H1 (cell line): ENCODE data around the gene OMP. TPM values are rescaled to one million over a fixed set of nuclear protein-coding genes. Genes with fewer than 3 reads are reported as not detected.

Experiments
- CTCF ChIA-PET: fragments of 300-600 bp; sonication (Branson Sonifier 250); formaldehyde crosslinking; loops from one replicate; lab custom pipeline; 2021; ENCODE audit not compliant: partially characterized antibody; lab: Charles Lee
- POLR2A ChIA-PET: fragments of 300-600 bp; sonication (Branson Sonifier 250); formaldehyde crosslinking; loops from one replicate; lab custom pipeline; 2021; ENCODE audit warnings: inconsistent platforms; ENCODE audit not compliant: partially characterized antibody; lab: Charles Lee
- DNase-seq, 2 experiments: peaks; one replicate each; pipeline versions ENCODE4 v3.0.0 to v3.0.0-alpha.2; 2010 to 2022; ENCODE audit warnings: low spot score in 2 of 2, low read depth in 1 of 2, mixed read lengths in 1 of 2
- FAIRE-seq: peaks from 2 replicates; lab custom pipeline; 2011; peaks lifted over from hg19 to GRCh38; lab: Jason Lieb, UNC
- H2AFZ ChIP-seq: 2 replicates; pipeline ENCODE4 v1.8.1; 2012; ENCODE audit warnings: low read length, inconsistent platforms
- H2AK5ac ChIP-seq: 2 replicates; pipeline ENCODE4 v1.6.1; 2013; ENCODE audit warnings: low read depth, low read length
- H2BK120ac ChIP-seq: replicated peaks from 2 replicates; pipeline ENCODE3; 2013; ENCODE audit warnings: low read depth, low read length, inconsistent platforms
- H2BK12ac ChIP-seq: 2 replicates; pipeline ENCODE4 v1.6.1; 2013; ENCODE audit warnings: low read depth, low read length
- H2BK15ac ChIP-seq: 2 replicates; pipeline ENCODE4 v1.6.1; 2013; ENCODE audit warnings: low read length
- H2BK20ac ChIP-seq: 2 replicates; pipeline ENCODE4 v1.6.1; 2013; ENCODE audit warnings: low read length
- H2BK5ac ChIP-seq: 2 replicates; pipeline ENCODE4 v1.6.1; 2013; ENCODE audit warnings: low read depth, low read length
- H3K14ac ChIP-seq: 2 replicates; pipeline ENCODE4 v1.6.1; 2013; ENCODE audit warnings: inconsistent platforms; ENCODE audit not compliant: insufficient read length
- H3K18ac ChIP-seq: 2 replicates; pipeline ENCODE4 v1.6.1; 2013; ENCODE audit warnings: low read length; ENCODE audit errors: extremely low read depth
- H3K23ac ChIP-seq: 2 replicates; pipeline ENCODE4 v1.6.1; 2013; ENCODE audit warnings: inconsistent platforms; ENCODE audit not compliant: insufficient read length
- H3K23me2 ChIP-seq: 2 replicates; pipeline ENCODE4 v1.6.1; 2013; ENCODE audit warnings: low read depth, low read length
- H3K27ac ChIP-seq: 2 replicates; pipeline ENCODE4 v1.6.1; 2011; ENCODE audit warnings: low read depth, low read length, inconsistent platforms
- H3K27me3 ChIP-seq, 4 experiments: replicated peaks in 1 of 4; 1 replicate in 1 of 4; 2 replicates in 3 of 4; pipeline versions ENCODE4 v1.6.1 to v1.8.1; 2011 to 2013; ENCODE audit warnings: low read length in 3 of 4, mild to moderate bottlenecking in 3 of 4, inconsistent platforms in 2 of 4, mixed read lengths in 2 of 4, moderate library complexity in 1 of 4; ENCODE audit not compliant: control insufficient read depth in 3 of 4, insufficient read depth in 3 of 4; ENCODE audit errors: extremely low read depth in 1 of 4
- H3K36me3 ChIP-seq, 4 experiments: 2 replicates each; pipeline versions ENCODE4 v1.6.1 to v1.8.1; 2011 to 2013; ENCODE audit warnings: mild to moderate bottlenecking in 4 of 4, low read length in 3 of 4, moderate library complexity in 2 of 4, control low read depth in 1 of 4, inconsistent platforms in 1 of 4; ENCODE audit not compliant: insufficient read depth in 4 of 4, control insufficient read depth in 2 of 4
- H3K4ac ChIP-seq: replicated peaks from 2 replicates; pipeline ENCODE3; 2013; ENCODE audit warnings: low read length, low read depth, mixed read lengths, inconsistent platforms; ENCODE audit not compliant: insufficient read length
- H3K4me1 ChIP-seq, 4 experiments: replicated peaks in 1 of 4; 1 replicate in 1 of 4; 2 replicates in 3 of 4; pipeline versions ENCODE4 v1.6.1 to v1.8.1; 2011 to 2013; ENCODE audit warnings: low read length in 3 of 4, inconsistent platforms in 2 of 4, mixed read lengths in 1 of 4; ENCODE audit not compliant: insufficient read depth in 4 of 4, control insufficient read depth in 3 of 4
- H3K4me2 ChIP-seq, 2 experiments: 2 replicates each; pipeline versions ENCODE4 v1.6.1 to v1.8.1; 2011 to 2013; ENCODE audit warnings: low read depth in 2 of 2, low read length in 2 of 2, control low read depth in 1 of 2, inconsistent platforms in 1 of 2, mild to moderate bottlenecking in 1 of 2; ENCODE audit not compliant: insufficient read depth in 1 of 2
- H3K4me3 ChIP-seq, 4 experiments: fragments of 200-600, 300-600 bp in 1 of 4; sonication (generic), shearing (Covaris generic), sonication (Bioruptor Twin) in 1 of 4; 2 replicates each; pipeline versions ENCODE4 v1.5.1 to v1.8.1; 2011 to 2016; ENCODE audit warnings: low read length in 4 of 4, low read depth in 3 of 4, control low read depth in 2 of 4, inconsistent platforms in 2 of 4, mild to moderate bottlenecking in 2 of 4, mixed read lengths in 1 of 4, moderate library complexity in 1 of 4; ENCODE audit not compliant: insufficient read depth in 2 of 4; ENCODE audit errors: extremely low read depth in 1 of 4
- H3K56ac ChIP-seq: replicated peaks from 2 replicates; pipeline ENCODE3; 2013; ENCODE audit warnings: low read depth, mild to moderate bottlenecking, mixed read lengths, low read length, inconsistent platforms; ENCODE audit not compliant: insufficient read length
- H3K79me1 ChIP-seq: 2 replicates; pipeline ENCODE4 v1.6.1; 2013; ENCODE audit warnings: low read depth, low read length, control low read depth
- H3K79me2 ChIP-seq, 2 experiments: 2 replicates each; pipeline versions ENCODE4 v1.6.1 to v1.8.1; 2012 to 2013; ENCODE audit warnings: low read length in 2 of 2, mild to moderate bottlenecking in 2 of 2, inconsistent platforms in 1 of 2; ENCODE audit not compliant: insufficient read depth in 2 of 2, control insufficient read depth in 1 of 2
- H3K9ac ChIP-seq, 4 experiments: replicated peaks in 1 of 4; 1 replicate in 1 of 4; 2 replicates in 3 of 4; pipeline versions ENCODE4 v1.6.1 to v1.8.1; 2011 to 2013; ENCODE audit warnings: low read depth in 3 of 4, low read length in 3 of 4, control low read depth in 2 of 4, mild to moderate bottlenecking in 2 of 4, moderate library complexity in 2 of 4, inconsistent platforms in 1 of 4; ENCODE audit errors: extremely low read depth in 1 of 4
- H3K9me3 ChIP-seq, 2 experiments: 2 replicates each; pipeline versions ENCODE4 v1.6.1 to v1.8.1; 2012 to 2013; ENCODE audit warnings: mild to moderate bottlenecking in 2 of 2, moderate library complexity in 2 of 2, control low read depth in 1 of 2, inconsistent platforms in 1 of 2, low read depth in 1 of 2, low read length in 1 of 2, mixed read lengths in 1 of 2; ENCODE audit not compliant: insufficient read depth in 2 of 2
- H4K20me1 ChIP-seq, 2 experiments: replicated peaks in 1 of 2; 2 replicates each; pipeline versions ENCODE3 to v1.8.1; 2011 to 2013; ENCODE audit warnings: inconsistent platforms in 2 of 2, low read length in 2 of 2, mild to moderate bottlenecking in 1 of 2; ENCODE audit not compliant: insufficient read depth in 2 of 2, control insufficient read depth in 1 of 2
- H4K5ac ChIP-seq: 2 replicates; pipeline ENCODE4 v1.6.1; 2013; ENCODE audit warnings: low read length, low read depth, mixed read lengths, inconsistent platforms; ENCODE audit not compliant: insufficient read length
- H4K8ac ChIP-seq: 2 replicates; pipeline ENCODE4 v1.8.0; 2013; ENCODE audit warnings: mild to moderate bottlenecking, moderate library complexity, low read length, inconsistent platforms; ENCODE audit not compliant: insufficient read depth; ENCODE audit errors: extremely low read depth
- H4K91ac ChIP-seq: replicated peaks from 2 replicates; pipeline ENCODE3; 2013; ENCODE audit warnings: low read length, mixed read lengths, inconsistent platforms; ENCODE audit not compliant: insufficient read length
- BRCA1 ChIP-seq: IDR thresholded peaks from 2 replicates; pipeline ENCODE4 v1.6.1; 2012; ENCODE audit warnings: low read depth, low read length, improper control_type of control experiment
- FOSL1 ChIP-seq: IDR thresholded peaks from 2 replicates; pipeline ENCODE4 v1.6.1; 2011; ENCODE audit warnings: mild to moderate bottlenecking, low read depth, low read length, moderate library complexity; ENCODE audit not compliant: insufficient read depth
- PHF8 ChIP-seq: fragments of 200-600 bp; sonication (generic); conservative IDR thresholded peaks from 2 replicates; pipeline ENCODE4 v1.7.1; 2012; ENCODE audit warnings: low read depth, mild to moderate bottlenecking, inconsistent platforms, low read length, moderate library complexity
- POLR2AphosphoS5 ChIP-seq: IDR thresholded peaks from 2 replicates; pipeline ENCODE4 v1.6.1; 2011; ENCODE audit warnings: low read depth, low read length
- RFX5 ChIP-seq: IDR thresholded peaks from 2 replicates; pipeline ENCODE4 v1.6.1; 2011; ENCODE audit warnings: low read depth, low read length, improper control_type of control experiment, borderline replicate concordance
- SAP30 ChIP-seq: fragments of 300-600 bp; sonication (generic); IDR thresholded peaks from 2 replicates; pipeline ENCODE4 v1.7.1; 2012; ENCODE audit warnings: low read length, moderate library complexity, mild to moderate bottlenecking, inconsistent platforms; ENCODE audit not compliant: insufficient read depth, insufficient replicate concordance
- SP1 ChIP-seq: IDR thresholded peaks from 2 replicates; pipeline ENCODE4 v1.6.1; 2011; ENCODE audit warnings: low read depth, low read length
- ZNF274 ChIP-seq: IDR thresholded peaks from 2 replicates; pipeline ENCODE4 v1.7.0; 2012; ENCODE audit warnings: low read length, borderline replicate concordance; ENCODE audit errors: extremely low read depth
- WGBS, 2 experiments: shearing (Covaris generic) in 1 of 2; methylation state at CpG; one replicate each; pipeline versions ENCODE4 v1.1.6 to v1.1.7; 2013 to 2015; ENCODE audit warnings: low lambda C conversion rate in 2 of 2, mixed read lengths in 2 of 2, inconsistent platforms in 1 of 2, low coverage in 1 of 2, missing lambda C conversion rate in 1 of 2; ENCODE audit not compliant: insufficient replicate concordance in 2 of 2, insufficient coverage in 1 of 2, insufficient read length in 1 of 2; ENCODE audit errors: extremely low coverage in 1 of 2, missing lambda C conversion rate in 1 of 2; 5-methylcytosine and 5-hydroxymethylcytosine counted together
- polyA plus RNA-seq, 7 experiments: library from polyadenylated mRNA; depleted of rRNA in 3 of 7; stranded (reverse) in 5 of 7; unstranded in 2 of 7; fragments of >200 nt in 5 of 7; fragments of 200-250 nt in 2 of 7; gene quantifications; 1 replicate in 5 of 7; 2 replicates in 1 of 7; 4 replicates in 1 of 7; pipeline versions ENCODE4 v1.2.1 to v1.2.3, GENCODE V29; 2011 to 2013; ENCODE audit warnings: missing spikeins in 2 of 7, mixed read lengths in 2 of 7
- total RNA-seq: library from RNA; stranded (reverse); fragmentation: NEBNext Ultra II Directional; extraction: Animal tissue kit (Norgen Biotek cat#: 25700); gene quantifications from 2 replicates; pipeline ENCODE4 v1.2.1, GENCODE V29; 2021
- TF ChIP-seq, protein P1 (sequence below): IDR thresholded peaks from 2 replicates; pipeline ENCODE4 v1.6.1; 2011; ENCODE audit warnings: low read depth, mild to moderate bottlenecking, low read length; ENCODE audit not compliant: insufficient read depth

Gene OMP
- total and polyA plus RNA-seq, 2 of the 8 experiments (the other 6 are each of a cell fraction or from before 2014, with no cell fraction given): not detected

DNA sequence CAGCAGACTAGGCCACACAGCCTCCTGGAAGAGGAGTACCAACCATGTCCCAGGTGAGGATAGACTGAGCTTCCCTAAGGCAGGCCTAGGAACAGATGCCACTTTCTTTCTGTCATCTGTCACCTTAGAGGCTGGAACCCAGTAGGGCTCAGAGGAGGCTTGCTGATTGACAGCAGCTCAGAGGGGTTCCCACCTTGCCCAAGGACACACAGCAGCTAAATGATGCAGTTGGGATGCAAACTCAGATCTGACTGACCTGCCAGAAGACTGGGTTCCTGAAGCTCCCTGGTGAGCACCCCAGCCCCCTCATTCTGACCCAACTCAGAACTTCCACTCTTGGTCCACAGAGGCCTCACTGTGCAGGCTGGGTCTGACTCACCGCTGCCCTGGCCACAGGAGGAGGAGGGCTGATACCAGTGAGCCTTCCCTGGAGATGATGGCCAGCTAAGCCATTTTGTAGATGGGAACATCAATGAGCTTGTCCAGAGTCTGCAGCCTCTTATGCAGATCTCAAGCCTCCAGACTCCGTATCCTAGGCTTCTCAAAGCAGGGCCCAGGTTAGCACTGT lies 21.9 kb upstream of the OMP start:
- POLR2A ChIA-PET: no interaction called here

More for the DNA sequence above, 21.9 kb upstream of the OMP start:
- H3K36me3 ChIP-seq: no peaks in the 10 kb centered on the region
- no peaks in the 10 kb centered on the region for H3K23me2 ChIP-seq
- no peak overlapping the region for H4K91ac ChIP-seq
- no peak overlapping the region for H2BK5ac ChIP-seq
- H2BK120ac ChIP-seq: no peak overlapping the region
- H2BK20ac ChIP-seq: no peak overlapping the region
- 100% methylated on average over 2 of the region's 2 CpGs; no CpG with 5 or more reads in 1 of the 2 experiments for whole genome bisulfite sequencing, 2 experiments
- H4K8ac ChIP-seq: no peak overlapping the region; the same call in 1 of the 2 replicates
- no peak for FAIRE-seq
- no peaks in the 10 kb centered on the region for H3K79me2 ChIP-seq
- H3K27me3 ChIP-seq: no peaks in the 10 kb centered on the region
- no peak overlapping the region for H3K27ac ChIP-seq
- no peaks in the 10 kb centered on the region; a peak in 2 of 7 replicates for H3K4me1 ChIP-seq
- H3K4me3 ChIP-seq: no peak overlapping the region
- no peak for TF ChIP-seq SP1
- TF ChIP-seq, protein P1, sequence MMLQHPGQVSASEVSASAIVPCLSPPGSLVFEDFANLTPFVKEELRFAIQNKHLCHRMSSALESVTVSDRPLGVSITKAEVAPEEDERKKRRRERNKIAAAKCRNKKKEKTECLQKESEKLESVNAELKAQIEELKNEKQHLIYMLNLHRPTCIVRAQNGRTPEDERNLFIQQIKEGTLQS: no peak
- TF ChIP-seq SAP30: no peak
- TF ChIP-seq PHF8: no peak
- no peak for TF ChIP-seq POLR2AphosphoS5
- TF ChIP-seq RFX5: no peak
- TF ChIP-seq FOSL1: no peak
- TF ChIP-seq BRCA1: no peak
- TF ChIP-seq ZNF274: no peak
- H2AK5ac ChIP-seq: no peak overlapping the region
- CTCF ChIA-PET: interaction anchor here (0.6 to 8.4 kb wide), 8 partner anchors 12 to 68 kb away, joined by 3 to 95 read pairs (median 6); partner anchors contain the start of genes CAPN5, MYO7A and OMP
- H3K9ac ChIP-seq: no peak overlapping the region
- no peak overlapping the region for H4K5ac ChIP-seq
- no peak overlapping the region for H2AFZ ChIP-seq
- H2BK12ac ChIP-seq: no peak overlapping the region
- no peaks in the 10 kb centered on the region; the same call in 1 of the 2 replicates for H3K79me1 ChIP-seq
- no peak for DNase-seq
- no peak overlapping the region for H3K18ac ChIP-seq
- H3K4me2 ChIP-seq: no peak overlapping the region
- no peak overlapping the region for H2BK15ac ChIP-seq
- no peak overlapping the region for H3K56ac ChIP-seq
- H3K23ac ChIP-seq: no peak overlapping the region
- H3K14ac ChIP-seq: no peak overlapping the region
- no peaks in the 10 kb centered on the region for H3K9me3 ChIP-seq
- H3K4ac ChIP-seq: no peak overlapping the region
- peaks cover 0 to 5% of the 10 kb centered on the region in 2 experiments for H4K20me1 ChIP-seq
